Thoracic aorta (tissue), 2 donors: ENCODE data around the gene DCHS2. TPM values are rescaled to one million over a fixed set of nuclear protein-coding genes. Genes with fewer than 3 reads are reported as not detected.

ENCODE experiments used
- ATAC-seq: fragments of 150-250 bp; one replicate; pipeline ENCODE4 v1.8.0; 2017; ENCODE audit warnings: low read depth; ENCODE audit not compliant: insufficient number of reproducible peaks, low FRiP score
- DNase-seq: peaks from one replicate; pipeline ENCODE4 v3.0.0-alpha.2; 2020; ENCODE audit warnings: low spot score
- H3K27ac ChIP-seq, 2 donors: fragments of 200-600 bp; sonication (generic); 1 replicate in 1 of 2; 2 replicates in 1 of 2; pipeline ENCODE4 v1.5.1; 2016; ENCODE audit warnings: mild to moderate bottlenecking in 2 of 2, moderate library complexity in 2 of 2
- H3K27me3 ChIP-seq: fragments of 200-600 bp; sonication (generic); replicated peaks from 2 replicates; pipeline ENCODE4 v1.6.0; 2016; ENCODE audit warnings: mild to moderate bottlenecking; ENCODE audit not compliant: insufficient read depth
- H3K36me3 ChIP-seq: fragments of 200-600 bp; sonication (generic); one replicate; pipeline ENCODE4 v1.5.1; 2016
- H3K4me1 ChIP-seq, 2 donors: fragments of 200-600 bp; sonication (generic); 1 replicate in 1 of 2; 2 replicates in 1 of 2; pipeline versions ENCODE4 v1.5.1 to v1.6.0; 2016; ENCODE audit warnings: low read depth in 2 of 2, mild to moderate bottlenecking in 1 of 2; ENCODE audit not compliant: control insufficient read depth in 1 of 2
- H3K4me3 ChIP-seq: fragments of 200-600 bp; sonication (generic); 2 replicates; pipeline ENCODE4 v1.5.1; 2016; ENCODE audit warnings: mild to moderate bottlenecking
- H3K9me3 ChIP-seq: fragments of 200-600 bp; sonication (generic); 2 replicates; pipeline ENCODE4 v1.5.1; 2016
- total RNA-seq, 2 donors: library from RNA; depleted of rRNA; stranded (reverse); fragments of >200 nt; gene quantifications; one replicate each; pipeline versions ENCODE4 v1.1.0 to v1.2.3, GENCODE V29; 2016
- TF ChIP-seq, protein P1 (sequence below): fragments of 200-600 bp; sonication (generic); IDR thresholded peaks from one replicate; pipeline ENCODE4 v1.5.1; 2019; ENCODE audit warnings: antibody characterized with exemption

Gene DCHS2
- total RNA-seq, 2 donors from 2014 or later = 0.35 TPM; not detected in 1

GRCh38 chr4:154444958-154445357, 46.6 kb downstream of the DCHS2 start:
- DNase-seq (no peak), ATAC-seq (no peak)
- Histone ChIP-seq H3K4me1 (no peaks in the 10 kb centered on the region), H3K36me3 (no peaks in the 10 kb centered on the region), H3K27ac (no peak overlapping the region), H3K4me3 (no peak overlapping the region), H3K27me3 (no peaks in the 10 kb centered on the region), H3K9me3 (no peaks in the 10 kb centered on the region)
- TF ChIP-seq, protein P1, sequence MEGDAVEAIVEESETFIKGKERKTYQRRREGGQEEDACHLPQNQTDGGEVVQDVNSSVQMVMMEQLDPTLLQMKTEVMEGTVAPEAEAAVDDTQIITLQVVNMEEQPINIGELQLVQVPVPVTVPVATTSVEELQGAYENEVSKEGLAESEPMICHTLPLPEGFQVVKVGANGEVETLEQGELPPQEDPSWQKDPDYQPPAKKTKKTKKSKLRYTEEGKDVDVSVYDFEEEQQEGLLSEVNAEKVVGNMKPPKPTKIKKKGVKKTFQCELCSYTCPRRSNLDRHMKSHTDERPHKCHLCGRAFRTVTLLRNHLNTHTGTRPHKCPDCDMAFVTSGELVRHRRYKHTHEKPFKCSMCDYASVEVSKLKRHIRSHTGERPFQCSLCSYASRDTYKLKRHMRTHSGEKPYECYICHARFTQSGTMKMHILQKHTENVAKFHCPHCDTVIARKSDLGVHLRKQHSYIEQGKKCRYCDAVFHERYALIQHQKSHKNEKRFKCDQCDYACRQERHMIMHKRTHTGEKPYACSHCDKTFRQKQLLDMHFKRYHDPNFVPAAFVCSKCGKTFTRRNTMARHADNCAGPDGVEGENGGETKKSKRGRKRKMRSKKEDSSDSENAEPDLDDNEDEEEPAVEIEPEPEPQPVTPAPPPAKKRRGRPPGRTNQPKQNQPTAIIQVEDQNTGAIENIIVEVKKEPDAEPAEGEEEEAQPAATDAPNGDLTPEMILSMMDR = no peak

- Histone ChIP-seq H3K4me3 (no peak overlapping the region), H3K27me3 (no peaks in the 10 kb centered on the region), H3K36me3 (no peaks in the 10 kb centered on the region), H3K9me3 (no peaks in the 10 kb centered on the region), H3K4me1 (no peaks in the 10 kb centered on the region), H3K27ac (no peak overlapping the region)
- ATAC-seq (no peak), DNase-seq (no peak)
- TF ChIP-seq, protein P1 = no peak
These were observed 49.6 kb downstream of the DCHS2 start for GRCh38 chr4:154441982-154442381.

GRCh38 chr4:154441124-154441523, 50.5 kb downstream of the DCHS2 start:
- H3K27ac ChIP-seq = no peak overlapping the region
- no peak for DNase-seq
- H3K27me3 ChIP-seq = no peaks in the 10 kb centered on the region
- TF ChIP-seq, protein P1 = no peak
- no peaks in the 10 kb centered on the region for H3K4me1 ChIP-seq
- H3K4me3 ChIP-seq = no peak overlapping the region
- H3K9me3 ChIP-seq = no peaks in the 10 kb centered on the region
- no peaks in the 10 kb centered on the region for H3K36me3 ChIP-seq
- no peak for ATAC-seq

- TF ChIP-seq, protein P1 = no peak
- no peak for DNase-seq
- Histone ChIP-seq H3K4me3 (no peak overlapping the region), H3K9me3 (no peaks in the 10 kb centered on the region), H3K36me3 (no peaks in the 10 kb centered on the region), H3K4me1 (no peaks in the 10 kb centered on the region), H3K27ac (no peak overlapping the region), H3K27me3 (no peaks in the 10 kb centered on the region)
- no peak for ATAC-seq
These were observed 52.4 kb downstream of the DCHS2 start for GRCh38 chr4:154439224-154439623.

DNA sequence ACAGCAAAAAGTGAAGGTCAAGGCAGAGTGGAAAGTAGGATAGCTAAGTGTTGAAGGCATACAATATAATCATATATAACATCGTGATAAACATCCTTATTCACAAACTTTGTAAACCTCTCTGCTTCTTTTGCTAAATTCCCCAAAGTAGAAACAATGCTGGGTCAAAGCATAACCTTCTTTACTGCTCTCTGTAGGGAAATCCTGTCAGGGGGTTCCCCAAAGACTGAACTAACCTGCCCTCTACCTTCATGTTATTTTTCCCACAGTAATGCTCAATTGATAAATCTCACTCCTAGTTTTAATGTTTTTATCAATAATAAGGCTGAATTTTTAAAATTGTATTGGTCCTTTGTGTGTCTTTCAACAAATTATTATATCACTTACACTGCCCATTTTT, 55.7 kb downstream of the DCHS2 start:
- ATAC-seq (no peak), DNase-seq (no peak)
- Histone ChIP-seq H3K27me3 (no peaks in the 10 kb centered on the region), H3K4me1 (no peaks in the 10 kb centered on the region), H3K4me3 (no peak overlapping the region), H3K36me3 (no peaks in the 10 kb centered on the region), H3K27ac (no peak overlapping the region), H3K9me3 (no peaks in the 10 kb centered on the region)
- TF ChIP-seq, protein P1 = no peak
